Neural cell (in vitro differentiated cells): ENCODE results near the gene ATP2C2.

Experiments
- CTCF ChIP-seq: fragments of 450-650 bp; IDR thresholded peaks from 2 replicates; pipeline ENCODE4 v1.5.1; 2014; ENCODE audit warnings: antibody characterized with exemption, mild to moderate bottlenecking, moderate library complexity; ENCODE audit not compliant: poor library complexity, severe bottlenecking
- EP300 ChIP-seq: fragments of 450-650 bp; conservative IDR thresholded peaks from 2 replicates; pipeline ENCODE4 v1.6.1; 2014; ENCODE audit warnings: antibody characterized with exemption, mild to moderate bottlenecking, moderate library complexity; ENCODE audit not compliant: poor library complexity, severe bottlenecking
- EZH2 ChIP-seq: fragments of 200-600, 300-800 bp; shearing (Covaris generic), sonication (generic); IDR thresholded peaks from 2 replicates; pipeline ENCODE4 v1.6.1; 2014; ENCODE audit warnings: antibody characterized with exemption, low read length, borderline replicate concordance, mild to moderate bottlenecking; ENCODE audit not compliant: insufficient read depth, poor library complexity, severe bottlenecking
- RAD21 ChIP-seq: fragments of 450-650 bp; conservative IDR thresholded peaks from 2 replicates; pipeline ENCODE4 v1.6.1; 2014; ENCODE audit warnings: antibody characterized with exemption, mild to moderate bottlenecking, moderate library complexity

GRCh38 chr16:84476401-84476800 lies 108.1 kb downstream of the ATP2C2 start:
- TF ChIP-seq CTCF = no peak
- no peak for TF ChIP-seq EZH2
- no peak for TF ChIP-seq EP300
- no peak for TF ChIP-seq RAD21
